HG03457 (cell line): ENCODE results near the gene RASIP1.
"Not testable (repeated sequence)": the region's sequence is repeated elsewhere in the genome, so short reads cannot be mapped to it uniquely, and the experiment has no call there.

Experiments used
- ATAC-seq: cut with Tn5 transposase; IDR thresholded peaks from one replicate; pipeline ENCODE4 v1.9.1; 2021; ENCODE audit warnings: moderate number of reproducible peaks; ENCODE audit not compliant: unreplicated experiment

The RASIP1 gene

GRCh38 chr19:48740164-48740972 lies at the start of gene RASIP1:
TSS of gene RASIP1 (minus strand) at chr19:48740610. CDS start at chr19:48740282, 328 bp downstream.
- no peak for ATAC-seq

- ATAC-seq: not testable (repeated sequence)
Measured at GRCh38 chr19:48787331-48787730, 46.9 kb upstream of the RASIP1 start.

- not testable (repeated sequence) for ATAC-seq
Measured at GRCh38 chr19:48786422-48786821, 46.0 kb upstream of the RASIP1 start.

- ATAC-seq: no peak
Measured at GRCh38 chr19:48784527-48784926, 44.1 kb upstream of the RASIP1 start.

- ATAC-seq: no peak
Measured at GRCh38 chr19:48780631-48781391, 40.4 kb upstream of the RASIP1 start.

- ATAC-seq: no peak
Measured at GRCh38 chr19:48779636-48780035, 39.2 kb upstream of the RASIP1 start.

GRCh38 chr19:48777720-48778119 lies 37.3 kb upstream of the RASIP1 start:
- ATAC-seq: no peak

GRCh38 chr19:48777139-48777538 lies 36.7 kb upstream of the RASIP1 start:
- ATAC-seq: no peak

- ATAC-seq: no peak
Measured at GRCh38 chr19:48772503-48772953, 32.1 kb upstream of the RASIP1 start.

GRCh38 chr19:48770734-48771472 lies 30.5 kb upstream of the RASIP1 start:
- ATAC-seq: no peak

- ATAC-seq: no peak
Measured at GRCh38 chr19:48770266-48770665, 29.9 kb upstream of the RASIP1 start.

- ATAC-seq: no peak
Measured at GRCh38 chr19:48768994-48769713, 28.7 kb upstream of the RASIP1 start.

GRCh38 chr19:48768171-48768753 lies 27.9 kb upstream of the RASIP1 start:
- not testable (repeated sequence) for ATAC-seq

GRCh38 chr19:48765816-48766215 lies 25.4 kb upstream of the RASIP1 start:
- ATAC-seq: not testable (repeated sequence)

- no peak for ATAC-seq
Measured at GRCh38 chr19:48760504-48761205, 20.2 kb upstream of the RASIP1 start.

GRCh38 chr19:48757741-48758144 lies 17.3 kb upstream of the RASIP1 start:
- ATAC-seq: no peak

- ATAC-seq: no peak
Measured at GRCh38 chr19:48757089-48757675, 16.8 kb upstream of the RASIP1 start.

- ATAC-seq: no peak
Measured at GRCh38 chr19:48756686-48757085, 16.3 kb upstream of the RASIP1 start.

- ATAC-seq: no peak
Measured at GRCh38 chr19:48756212-48756611, 15.8 kb upstream of the RASIP1 start.
